ENCODE measurements around the gene SBSN. TPM values are rescaled to one million over a fixed set of nuclear protein-coding genes. Genes with fewer than 3 reads are reported as not detected.

Gene SBSN
- total and polyA plus RNA-seq, 9 of the 15 experiments (the other 6 are each of a cell fraction or from before 2014, with no cell fraction given), result 0.05 TPM; not detected in 8

GRCh38 chr19:35509861-35510625, 18.1 kb downstream of the SBSN start (continued):
- TF ChIP-seq MGA (IDR thresholded peaks at IDR 0.05), result no peak
- no peak for TF ChIP-seq AFF4 (CRISPR knock-in tag; IDR thresholded peaks at IDR 0.05)
- no peak for TF ChIP-seq ZBTB2 (IDR thresholded peaks at IDR 0.05)
- TF ChIP-seq HOXB6 (CRISPR knock-in tag; IDR thresholded peaks at IDR 0.05; ENCODE audit: borderline replicate concordance), result no peak
- no peak for TF ChIP-seq MXI1 (IDR thresholded peaks at IDR 0.05; ENCODE audit: low read depth, low read length)
- TF ChIP-seq MCM2 (IDR thresholded peaks at IDR 0.05; ENCODE audit: low read depth), result no peak
- TF ChIP-seq CHD4 (IDR thresholded peaks at IDR 0.05; ENCODE audit: insufficient read depth, insufficient replicate concordance, low read depth, low read length, poor library complexity, severe bottlenecking), result no peak
- TF ChIP-seq CXXC5 (CRISPR knock-in tag; IDR thresholded peaks at IDR 0.05), result no peak
- TF ChIP-seq ZEB2 (IDR thresholded peaks at IDR 0.05), result peak; percentile 53; the same call in 1 of the 2 replicates
- TF ChIP-seq HDGF (IDR thresholded peaks at IDR 0.05), result no peak
- no peak for TF ChIP-seq CBFA2T3 (IDR thresholded peaks at IDR 0.05)

All from K562 (cell line).